Upper lobe of left lung (tissue), 6 donors: ENCODE results near the gene NOL8. TPM values are rescaled to one million over a fixed set of nuclear protein-coding genes. Genes with fewer than 3 reads are reported as not detected.
A peak's percentile ranks its signal among the peaks of the same experiment; 100 is the strongest.

ENCODE experiments used
- ATAC-seq, 2 donors: fragments of 200-7000 bp; cut with Tn5 transposase; one replicate each; pipeline ENCODE4 v1.9.1; 2022; ENCODE audit warnings: mild to moderate bottlenecking in 2 of 2, moderate library complexity in 2 of 2; ENCODE audit not compliant: low FRiP score in 2 of 2
- DNase-seq, 2 donors: peaks; one replicate each; pipeline ENCODE4 v3.0.0-alpha.2; 2019 to 2020
- H3K27ac ChIP-seq, 4 donors: fragments of 200-600 bp; sonication (generic); one replicate each; pipeline ENCODE4 v1.5.1; 2016 to 2019
- H3K27me3 ChIP-seq, 4 donors: fragments of 200-600 bp; sonication (generic); one replicate each; pipeline ENCODE4 v1.5.1; 2017 to 2019
- H3K36me3 ChIP-seq, 4 donors: fragments of 200-600 bp; sonication (generic); one replicate each; pipeline ENCODE4 v1.5.1; 2016 to 2019
- H3K4me1 ChIP-seq, 4 donors: fragments of 200-600 bp; sonication (generic); one replicate each; pipeline ENCODE4 v1.5.1; 2018 to 2019
- H3K4me3 ChIP-seq, 4 donors: fragments of 200-600 bp; sonication (generic); one replicate each; pipeline ENCODE4 v1.5.1; 2017 to 2019; ENCODE audit warnings: mild to moderate bottlenecking in 2 of 4, moderate library complexity in 1 of 4
- H3K9me3 ChIP-seq, 4 donors: fragments of 200-600 bp; sonication (generic); one replicate each; pipeline ENCODE4 v1.5.1; 2018 to 2019
- EP300 ChIP-seq, 4 donors: sonication (generic); formaldehyde crosslinking; IDR thresholded peaks; one replicate each; pipeline ENCODE4 v1.5.1; 2017; ENCODE audit warnings: antibody characterized with exemption in 4 of 4, control low read depth in 2 of 4
- POLR2A ChIP-seq, 4 donors: fragments of 450-650 bp; IDR thresholded peaks; one replicate each; pipeline ENCODE4 v1.5.1; 2016 to 2017; ENCODE audit warnings: antibody characterized with exemption in 4 of 4, mild to moderate bottlenecking in 2 of 4
- POLR2AphosphoS5 ChIP-seq, 2 donors: sonication (generic); formaldehyde crosslinking; IDR thresholded peaks; one replicate each; pipeline ENCODE4 v1.5.1; 2017; ENCODE audit warnings: antibody characterized with exemption in 2 of 2
- WGBS, 2 donors: methylation state at CpG; one replicate each; pipeline ENCODE4 v1.1.5; 2017 to 2018; 5-methylcytosine and 5-hydroxymethylcytosine counted together
- total RNA-seq, 6 donors: library from RNA; depleted of rRNA in 4 of 6; stranded (reverse); fragments of >200 nt in 4 of 6; gene quantifications; one replicate each; pipeline versions ENCODE4 v1.1.0 to v1.2.1, GENCODE V29; 2016 to 2021
- TF ChIP-seq, protein P1 (sequence below), 6 experiments: fragments of 450-650 bp in 4 of 6; fragments of 200-600 bp in 2 of 6; sonication (generic) in 2 of 6; IDR thresholded peaks; one replicate each; pipeline ENCODE4 v1.5.1; 2016 to 2019; ENCODE audit warnings: antibody characterized with exemption in 6 of 6
- donor health status: DM: no; HTN: no; CAD: no; lungs with moderate emphysema.
- donor health status: DM: no; HTN: yes; CAD: no; lungs with severe emphysema.

Gene NOL8
- total RNA-seq = 100 to 1,000 TPM in 1 of 6 donors, 10 to 100 TPM in 5; 22.1 to 107 (median 27.1) TPM

DNA sequence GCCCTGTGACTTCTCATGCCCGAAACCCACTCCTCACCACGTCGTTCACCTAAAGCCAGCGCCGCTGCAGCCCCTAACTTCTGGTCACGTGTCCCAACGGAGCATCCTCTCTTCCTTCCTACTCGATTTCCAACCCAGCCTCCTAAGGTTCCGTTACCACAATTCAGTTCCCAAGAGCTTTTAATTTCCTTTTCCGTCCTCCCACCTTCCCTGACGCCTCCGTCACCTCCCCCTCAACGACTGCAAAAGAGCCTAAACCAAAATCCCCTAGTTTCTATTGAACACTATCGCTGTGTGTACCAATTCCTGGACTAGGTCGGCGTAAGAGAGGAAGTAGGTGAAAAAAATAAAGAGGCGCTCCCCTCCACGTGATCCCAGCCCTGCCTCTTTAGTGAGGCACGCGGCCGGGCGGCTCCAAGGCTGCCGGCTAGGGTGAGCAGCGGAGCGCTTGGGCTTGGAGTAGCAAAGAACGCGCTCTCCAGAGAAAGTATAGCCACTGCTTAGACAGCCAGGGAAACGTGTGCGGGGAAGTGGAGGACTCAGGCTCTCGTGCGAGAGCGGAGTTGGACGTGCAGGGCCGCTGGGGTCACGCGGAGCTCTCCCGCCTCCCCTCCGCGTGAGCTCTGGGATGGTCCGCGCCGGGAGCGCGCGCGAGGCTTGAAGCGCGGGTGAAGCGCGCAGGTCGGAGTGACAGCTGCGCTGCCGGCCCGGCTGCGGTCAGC, at the start of gene NOL8, which contains the start of gene CENPP:
TSS of gene NOL8 (minus strand) at position 82 of the 722 bp plus-strand sequence. CDS start 1,189 bp downstream, outside the sequence.
TSS of gene CENPP (plus strand) at position 685 of the 722 bp plus-strand sequence.
- Histone ChIP-seq H3K27me3 (no peaks in the 10 kb centered on the region), H3K4me3 (peak within 1 kb of the TSS; percentile 79 to 91 (median 86)), H3K9me3 (no peaks in the 10 kb centered on the region), H3K4me1 (peaks cover 14 to 25% (median 20%) of the 10 kb centered on the region in 4 donors), H3K36me3 (peaks cover 0 to 24% (median 15%) of the 10 kb centered on the region in 4 donors), H3K27ac (peak within 1 kb of the TSS; percentile 93 to 98 (median 97))
- 0% methylated on average over 43 to 48 of the region's 55 CpGs for WGBS, 2 donors
- peak in 3 of 4 donors; percentile 8 to 53 (median 50) for TF ChIP-seq POLR2A (IDR thresholded peaks at IDR 0.05)
- no peak for TF ChIP-seq EP300 (IDR thresholded peaks at IDR 0.05)
- peak; percentile 44 to 62 for TF ChIP-seq POLR2AphosphoS5 (IDR thresholded peaks at IDR 0.05)
- ATAC-seq = peak; percentile 98
- peak; percentile 90 to 96 for DNase-seq

DNA sequence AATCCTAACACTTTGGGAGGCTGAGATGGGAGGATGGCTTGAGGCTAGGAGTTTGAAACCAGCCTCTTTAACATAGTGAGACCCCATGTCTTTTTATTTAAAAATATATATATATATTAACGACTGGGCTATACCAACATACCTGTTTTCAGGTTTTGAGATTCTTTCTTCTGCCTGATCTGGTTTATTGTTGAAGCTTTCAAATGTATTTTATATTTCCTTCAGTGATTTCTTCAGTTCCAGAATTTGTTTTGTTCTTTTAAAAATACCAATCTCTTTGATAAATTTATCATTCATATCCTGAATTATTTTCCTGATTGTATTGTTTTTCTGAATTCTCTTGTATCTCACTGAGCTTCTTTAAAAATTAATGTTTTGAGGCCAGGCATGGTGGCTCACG, 48.0 kb upstream of the NOL8 start:
- H3K27me3 ChIP-seq = no peaks in the 10 kb centered on the region
- no peaks in the 10 kb centered on the region for H3K36me3 ChIP-seq

DNA sequence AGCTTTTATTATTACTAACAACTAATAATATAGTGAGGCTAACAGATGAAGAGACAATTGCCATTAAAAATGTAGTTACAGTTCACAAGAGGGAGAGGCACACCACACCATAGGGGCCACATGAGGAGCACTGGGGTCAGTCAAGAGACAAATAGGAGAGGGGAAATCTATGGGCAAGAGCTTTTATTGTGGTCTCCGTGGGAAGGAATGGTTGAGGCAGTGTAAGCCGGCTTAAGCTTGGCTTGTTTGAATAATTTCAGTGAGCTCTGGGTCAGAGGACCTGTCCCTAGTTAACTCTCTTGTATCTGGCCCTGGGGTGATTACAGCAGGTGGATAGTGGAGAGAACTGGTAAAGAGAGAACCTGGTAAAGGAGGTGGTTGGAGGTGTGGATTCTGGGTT, 43.9 kb upstream of the NOL8 start:
- no peak overlapping the region for H3K27ac ChIP-seq
- no peak for TF ChIP-seq POLR2A (IDR thresholded peaks at IDR 0.05)
- TF ChIP-seq POLR2AphosphoS5 (IDR thresholded peaks at IDR 0.05) = no peak
- no peaks in the 10 kb centered on the region for H3K36me3 ChIP-seq
- no peaks in the 10 kb centered on the region for H3K27me3 ChIP-seq
- no peak for DNase-seq
- no peak overlapping the region for H3K4me3 ChIP-seq
- ATAC-seq = no peak
- 44 to 65% methylated on average over 2 of the region's 2 CpGs for WGBS, 2 donors
- peaks cover 0 to 5% (median 2%) of the 10 kb centered on the region in 4 donors for H3K9me3 ChIP-seq
- no peaks in the 10 kb centered on the region for H3K4me1 ChIP-seq

More for the DNA sequence above, 48.0 kb upstream of the NOL8 start:
- H3K9me3 ChIP-seq = peaks cover 0 to 8% (median 2%) of the 10 kb centered on the region in 4 donors
- no peak for ATAC-seq
- no peak for DNase-seq
- no peak for TF ChIP-seq EP300 (IDR thresholded peaks at IDR 0.05)
- TF ChIP-seq, protein P1, sequence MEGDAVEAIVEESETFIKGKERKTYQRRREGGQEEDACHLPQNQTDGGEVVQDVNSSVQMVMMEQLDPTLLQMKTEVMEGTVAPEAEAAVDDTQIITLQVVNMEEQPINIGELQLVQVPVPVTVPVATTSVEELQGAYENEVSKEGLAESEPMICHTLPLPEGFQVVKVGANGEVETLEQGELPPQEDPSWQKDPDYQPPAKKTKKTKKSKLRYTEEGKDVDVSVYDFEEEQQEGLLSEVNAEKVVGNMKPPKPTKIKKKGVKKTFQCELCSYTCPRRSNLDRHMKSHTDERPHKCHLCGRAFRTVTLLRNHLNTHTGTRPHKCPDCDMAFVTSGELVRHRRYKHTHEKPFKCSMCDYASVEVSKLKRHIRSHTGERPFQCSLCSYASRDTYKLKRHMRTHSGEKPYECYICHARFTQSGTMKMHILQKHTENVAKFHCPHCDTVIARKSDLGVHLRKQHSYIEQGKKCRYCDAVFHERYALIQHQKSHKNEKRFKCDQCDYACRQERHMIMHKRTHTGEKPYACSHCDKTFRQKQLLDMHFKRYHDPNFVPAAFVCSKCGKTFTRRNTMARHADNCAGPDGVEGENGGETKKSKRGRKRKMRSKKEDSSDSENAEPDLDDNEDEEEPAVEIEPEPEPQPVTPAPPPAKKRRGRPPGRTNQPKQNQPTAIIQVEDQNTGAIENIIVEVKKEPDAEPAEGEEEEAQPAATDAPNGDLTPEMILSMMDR (IDR thresholded peaks at IDR 0.05) = no peak
- no peak for TF ChIP-seq POLR2A (IDR thresholded peaks at IDR 0.05)
- TF ChIP-seq POLR2AphosphoS5 (IDR thresholded peaks at IDR 0.05) = no peak
- H3K27ac ChIP-seq = no peak overlapping the region
- H3K4me3 ChIP-seq = no peak overlapping the region
- WGBS, 2 donors = 100% methylated on average over 2 of the region's 2 CpGs
- no peaks in the 10 kb centered on the region for H3K4me1 ChIP-seq

DNA sequence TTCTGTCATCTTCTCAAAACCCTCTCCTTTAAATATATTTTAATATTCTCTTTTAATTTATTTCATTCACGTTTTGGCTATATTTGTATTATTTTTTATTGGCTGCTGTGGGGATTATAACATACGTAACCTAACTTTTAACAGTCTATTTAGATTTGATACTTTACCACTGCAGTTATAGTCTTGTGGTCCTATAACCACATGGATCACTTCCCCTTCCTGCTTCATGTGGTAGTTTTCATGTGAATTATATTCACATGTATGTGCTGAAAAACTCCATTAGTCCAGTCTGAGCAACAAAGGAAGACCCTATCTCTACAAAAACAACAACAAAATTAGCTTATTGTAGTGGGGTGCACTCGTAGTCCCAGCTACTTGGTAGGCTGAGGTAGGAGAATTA, 34.9 kb upstream of the NOL8 start:
- TF ChIP-seq POLR2A (IDR thresholded peaks at IDR 0.05) (no peak), EP300 (IDR thresholded peaks at IDR 0.05) (no peak), POLR2AphosphoS5 (IDR thresholded peaks at IDR 0.05) (no peak)
- TF ChIP-seq, protein P1 (IDR thresholded peaks at IDR 0.05) = no peak
- 80 to 92% methylated on average over 3 of the region's 3 CpGs for WGBS, 2 donors
- no peak for DNase-seq
- Histone ChIP-seq H3K36me3 (no peaks in the 10 kb centered on the region), H3K27me3 (no peaks in the 10 kb centered on the region), H3K4me3 (no peak overlapping the region), H3K27ac (no peak overlapping the region), H3K9me3 (peaks cover 0 to 7% (median 4%) of the 10 kb centered on the region in 4 donors), H3K4me1 (no peaks in the 10 kb centered on the region)
- no peak for ATAC-seq

DNA sequence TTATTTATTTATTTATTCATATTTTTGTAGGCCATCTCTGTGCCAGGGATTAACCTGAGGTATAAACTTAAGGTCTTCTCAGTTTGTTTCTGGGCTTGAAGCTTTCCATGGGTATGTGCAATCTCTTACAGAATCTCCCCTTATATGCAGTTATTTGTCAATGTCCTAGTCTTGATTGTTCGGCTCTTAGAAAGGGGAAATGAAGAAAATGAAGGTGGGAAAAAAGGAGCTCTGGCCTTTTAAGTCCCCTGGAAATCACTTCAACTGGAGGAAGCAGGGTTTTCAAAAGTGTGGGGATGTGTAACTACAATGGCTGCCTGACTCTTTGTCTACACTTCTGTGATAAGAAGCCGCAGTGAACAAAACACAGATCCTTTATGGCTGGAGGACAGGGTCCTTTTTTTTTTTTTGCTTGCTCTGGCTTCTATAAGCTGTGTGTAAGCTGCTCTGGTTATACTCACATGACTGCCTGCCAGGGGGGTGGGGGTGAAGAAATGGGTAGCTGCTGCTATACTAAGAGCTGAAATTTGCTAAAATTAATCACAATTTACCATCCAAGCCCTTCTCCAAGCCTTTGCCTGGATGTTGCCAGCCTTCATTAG, 34.3 kb upstream of the NOL8 start:
- H3K27ac ChIP-seq = no peak overlapping the region
- no peaks in the 10 kb centered on the region for H3K36me3 ChIP-seq
- H3K27me3 ChIP-seq = no peaks in the 10 kb centered on the region
- no peak overlapping the region for H3K4me3 ChIP-seq
- DNase-seq = no peak
- no peaks in the 10 kb centered on the region for H3K4me1 ChIP-seq
- TF ChIP-seq POLR2A (IDR thresholded peaks at IDR 0.05) = no peak
- TF ChIP-seq EP300 (IDR thresholded peaks at IDR 0.05) = no peak
- TF ChIP-seq POLR2AphosphoS5 (IDR thresholded peaks at IDR 0.05) = no peak
- TF ChIP-seq, protein P1 (IDR thresholded peaks at IDR 0.05) = no peak
- 43 to 61% methylated on average over 2 of the region's 2 CpGs for WGBS, 2 donors
- no peak for ATAC-seq
- H3K9me3 ChIP-seq = peaks cover 0 to 11% (median 7%) of the 10 kb centered on the region in 4 donors
